Sigmoid colon (tissue), 4 donors: ENCODE measurements around the gene FAM174A.

ENCODE experiments used
- CTCF ChIP-seq, 4 experiments: fragments of 450-650 bp in 3 of 4; fragments of 200-600 bp in 1 of 4; IDR thresholded peaks; one replicate each; pipeline ENCODE4 v1.5.1; 2016 to 2019; ENCODE audit warnings: antibody characterized with exemption in 4 of 4, mild to moderate bottlenecking in 3 of 4, moderate library complexity in 2 of 4
- EP300 ChIP-seq, 4 donors: sonication (generic); formaldehyde crosslinking; IDR thresholded peaks; one replicate each; pipeline ENCODE4 v1.6.1; 2017; ENCODE audit warnings: antibody characterized with exemption in 4 of 4
- POLR2AphosphoS5 ChIP-seq, 4 donors: sonication (generic); formaldehyde crosslinking; IDR thresholded peaks; one replicate each; pipeline ENCODE4 v1.6.1; 2017; ENCODE audit warnings: antibody characterized with exemption in 4 of 4

GRCh38 chr5:100519075-100519474 lies 16.1 kb upstream of the FAM174A start:
- no peak for TF ChIP-seq POLR2AphosphoS5 (IDR thresholded peaks at IDR 0.05)
- no peak for TF ChIP-seq EP300 (IDR thresholded peaks at IDR 0.05)
- no peak for TF ChIP-seq CTCF (IDR thresholded peaks at IDR 0.05)
